ENCODE measurements around the gene ADRB2. TPM values are rescaled to one million over a fixed set of nuclear protein-coding genes. Genes with fewer than 3 reads are reported as not detected.

ADRB2 gene
- total and polyA plus RNA-seq, 10 of the 15 experiments (the other 5 are each of a cell fraction or from before 2014, with no cell fraction given): 0.03 to 0.34 (median 0.18) TPM; not detected in 1

DNA sequence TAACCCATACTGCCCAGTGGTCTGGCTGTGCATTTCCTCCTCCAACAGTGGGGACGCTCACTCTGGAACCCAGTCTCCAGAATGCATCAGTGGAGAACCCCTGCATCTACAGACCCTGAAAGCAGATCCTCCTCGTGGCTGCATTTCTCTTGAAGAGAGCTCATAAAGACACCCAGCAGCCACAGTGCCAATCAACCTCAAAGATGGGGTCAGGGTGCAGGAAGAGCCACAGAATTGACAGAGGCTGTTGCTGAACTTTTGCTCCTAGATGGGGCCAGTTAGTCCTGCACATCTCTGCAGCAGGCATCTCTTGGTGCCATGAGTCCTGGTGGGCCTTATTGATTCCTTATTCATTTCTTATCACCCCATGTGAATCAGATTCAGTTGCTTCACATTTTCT is 39.6 kb downstream of the ADRB2 start:
- BruUV-seq (replicated peaks): no TSS peak
- RAD21 ChIA-PET (ENCODE audit: unreplicated experiment): no interaction called here
- ATAC-seq (no peak), FAIRE-seq (no peak), DNase-seq (ENCODE audit: low read depth, low spot score) (no peak)
- TF ChIP-seq RELA (IDR thresholded peaks at IDR 0.05; ENCODE audit: borderline replicate concordance, partially characterized antibody): no peak
- TF ChIP-seq KAT2A (conservative IDR thresholded peaks at IDR 0.05; ENCODE audit: control insufficient read depth, low read depth, low read length): no peak
- TF ChIP-seq SIN3A (IDR thresholded peaks at IDR 0.05; ENCODE audit: low read depth, low read length): no peak
- no peak for TF ChIP-seq MTA3 (IDR thresholded peaks at IDR 0.05; ENCODE audit: borderline replicate concordance, low read length)
- no peak for TF ChIP-seq POLR2AphosphoS2 (IDR thresholded peaks at IDR 0.05; ENCODE audit: low read depth, low read length)
- TF ChIP-seq NFYA (IDR thresholded peaks at IDR 0.05; ENCODE audit: borderline replicate concordance, low read depth, low read length): no peak
- TF ChIP-seq, protein P1, sequence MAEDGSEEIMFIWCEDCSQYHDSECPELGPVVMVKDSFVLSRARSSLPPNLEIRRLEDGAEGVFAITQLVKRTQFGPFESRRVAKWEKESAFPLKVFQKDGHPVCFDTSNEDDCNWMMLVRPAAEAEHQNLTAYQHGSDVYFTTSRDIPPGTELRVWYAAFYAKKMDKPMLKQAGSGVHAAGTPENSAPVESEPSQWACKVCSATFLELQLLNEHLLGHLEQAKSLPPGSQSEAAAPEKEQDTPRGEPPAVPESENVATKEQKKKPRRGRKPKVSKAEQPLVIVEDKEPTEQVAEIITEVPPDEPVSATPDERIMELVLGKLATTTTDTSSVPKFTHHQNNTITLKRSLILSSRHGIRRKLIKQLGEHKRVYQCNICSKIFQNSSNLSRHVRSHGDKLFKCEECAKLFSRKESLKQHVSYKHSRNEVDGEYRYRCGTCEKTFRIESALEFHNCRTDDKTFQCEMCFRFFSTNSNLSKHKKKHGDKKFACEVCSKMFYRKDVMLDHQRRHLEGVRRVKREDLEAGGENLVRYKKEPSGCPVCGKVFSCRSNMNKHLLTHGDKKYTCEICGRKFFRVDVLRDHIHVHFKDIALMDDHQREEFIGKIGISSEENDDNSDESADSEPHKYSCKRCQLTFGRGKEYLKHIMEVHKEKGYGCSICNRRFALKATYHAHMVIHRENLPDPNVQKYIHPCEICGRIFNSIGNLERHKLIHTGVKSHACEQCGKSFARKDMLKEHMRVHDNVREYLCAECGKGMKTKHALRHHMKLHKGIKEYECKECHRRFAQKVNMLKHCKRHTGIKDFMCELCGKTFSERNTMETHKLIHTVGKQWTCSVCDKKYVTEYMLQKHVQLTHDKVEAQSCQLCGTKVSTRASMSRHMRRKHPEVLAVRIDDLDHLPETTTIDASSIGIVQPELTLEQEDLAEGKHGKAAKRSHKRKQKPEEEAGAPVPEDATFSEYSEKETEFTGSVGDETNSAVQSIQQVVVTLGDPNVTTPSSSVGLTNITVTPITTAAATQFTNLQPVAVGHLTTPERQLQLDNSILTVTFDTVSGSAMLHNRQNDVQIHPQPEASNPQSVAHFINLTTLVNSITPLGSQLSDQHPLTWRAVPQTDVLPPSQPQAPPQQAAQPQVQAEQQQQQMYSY (CRISPR knock-in tag; IDR thresholded peaks at IDR 0.05): no peak
- TF ChIP-seq NRF1 (conservative IDR thresholded peaks at IDR 0.05; ENCODE audit: low read depth, low read length): no peak
- no peak for TF ChIP-seq NFXL1 (IDR thresholded peaks at IDR 0.05; ENCODE audit: borderline replicate concordance)
- no peak for TF ChIP-seq RB1 (IDR thresholded peaks at IDR 0.05; ENCODE audit: borderline replicate concordance)
- Histone ChIP-seq H3K4me1 (ENCODE audit: control insufficient read depth, insufficient read depth, low read length) (no peaks in the 10 kb centered on the region), H3K9ac (ENCODE audit: control insufficient read depth, insufficient read depth, low read length) (no peak overlapping the region), H2AFZ (ENCODE audit: control insufficient read depth, low read depth, low read length) (no peak overlapping the region), H3K27ac (ENCODE audit: control insufficient read depth, insufficient read depth) (no peak overlapping the region), H3K9me3 (replicated peaks; ENCODE audit: control insufficient read depth, insufficient read depth, low read length) (no peaks in the 10 kb centered on the region), H3K27me3 (replicated peaks in 1 of 2; ENCODE audit: control insufficient read depth in 2 of 2, insufficient read depth in 2 of 2, low read length in 1 of 2) (peaks cover 0 to 3% of the 10 kb centered on the region in 2 experiments; a peak in 2 of 4 replicates), H4K20me1 (ENCODE audit: control insufficient read depth, insufficient read depth) (no peaks in the 10 kb centered on the region), H3K36me3 (ENCODE audit: control insufficient read depth in 2 of 2, insufficient read depth in 2 of 2, low read length in 1 of 2) (no peaks in the 10 kb centered on the region), H3K4me2 (ENCODE audit: control insufficient read depth, insufficient read depth) (no peak overlapping the region), H3K79me2 (ENCODE audit: control insufficient read depth, insufficient read depth, low read length) (no peaks in the 10 kb centered on the region), H3K4me3 (no peak overlapping the region)
- WGBS (ENCODE audit: insufficient coverage, insufficient replicate concordance, low lambda C conversion rate, missing lambda C conversion rate): 12% methylated on average over 2 of the region's 2 CpGs
- intact Hi-C loops (cut with micrococcal nuclease; ENCODE audit: unreplicated experiment): no loop called here
- POLR2A ChIA-PET: no interaction called here
- SMC1A ChIA-PET (ENCODE audit: uncharacterized antibody, unreplicated experiment): interaction anchor here (0.6 kb wide), 1 partner anchor 15 kb away, joined by 3 read pairs; no protein-coding TSS in a partner anchor
- in situ Hi-C loops (cut with MboI): no loop called here
- CTCF ChIA-PET: no interaction called here

Data from GM12878 (cell line).